Fibroblast of lung (primary cell): ENCODE measurements around the gene UQCR11.

Source experiments
- CTCF ChIP-seq, 2 donors: IDR thresholded peaks in 1 of 2; conservative IDR thresholded peaks in 1 of 2; 1 replicate in 1 of 2; 2 replicates in 1 of 2; pipeline ENCODE4 v1.5.1; 2011 to 2012; ENCODE audit warnings: low read length in 2 of 2, control low read depth in 1 of 2, inconsistent platforms in 1 of 2, low read depth in 1 of 2, mild to moderate bottlenecking in 1 of 2
- EZH2 ChIP-seq: IDR thresholded peaks from 2 replicates; pipeline ENCODE4 v1.5.1; 2012; ENCODE audit warnings: low read length, control low read depth, mild to moderate bottlenecking; ENCODE audit errors: missing control alignments

- TF ChIP-seq CTCF (conservative IDR thresholded peaks at IDR 0.05 in 1 of 2, IDR thresholded peaks at IDR 0.05 in 1 of 2; ENCODE audit: low read depth in 1 of 2, low read length in 2 of 2) (no peak), EZH2 (no peak)
Observed at GRCh38 chr19:1620502-1620901, 15.2 kb upstream of the UQCR11 start.
